ENCODE data around the gene ATP6V1F.

GRCh38 chr7:128814499-128814898 lies 48.2 kb upstream of the ATP6V1F start:
- TF ChIP-seq CTCF (IDR thresholded peaks at IDR 0.05 in 2 of 3, conservative IDR thresholded peaks at IDR 0.05 in 1 of 3; ENCODE audit: borderline replicate concordance in 1 of 3, insufficient read depth in 1 of 3, low read depth in 2 of 3, low read length in 2 of 3) (no peak), SP1 (IDR thresholded peaks at IDR 0.05; ENCODE audit: low read depth) (no peak), ZBTB33 (IDR thresholded peaks at IDR 0.05; ENCODE audit: extremely low read depth, insufficient replicate concordance, low read length) (no peak), EZH2 (IDR thresholded peaks at IDR 0.05) (no peak), POLR2A (IDR thresholded peaks at IDR 0.05; ENCODE audit: borderline replicate concordance, extremely low read depth, insufficient read depth, insufficient read length) (no peak), JUND (IDR thresholded peaks at IDR 0.05) (no peak), POLR2AphosphoS5 (IDR thresholded peaks at IDR 0.05; ENCODE audit: low read depth, low read length) (no peak), TCF7L2 (IDR thresholded peaks at IDR 0.05; ENCODE audit: borderline replicate concordance, extremely low read depth, insufficient read depth, insufficient read length) (no peak), YY1 (IDR thresholded peaks at IDR 0.05; ENCODE audit: extremely low read depth, insufficient replicate concordance, low read depth, low read length) (no peak), ELF1 (IDR thresholded peaks at IDR 0.05; ENCODE audit: borderline replicate concordance, low read depth) (no peak), REST (IDR thresholded peaks at IDR 0.05; ENCODE audit: low read depth) (no peak), EGR1 (IDR thresholded peaks at IDR 0.05; ENCODE audit: low read depth) (no peak), ZNF274 (IDR thresholded peaks at IDR 0.05; ENCODE audit: low read depth, low read length) (no peak)
